ENCODE measurements around the gene FNDC3B. TPM values are rescaled to one million over a fixed set of nuclear protein-coding genes. Genes with fewer than 3 reads are reported as not detected.
A peak's percentile ranks its signal among the peaks of the same experiment; 100 is the strongest.

Gene FNDC3B
- total and polyA plus RNA-seq, 2 donors from 2014 or later: 11.8 to 185 TPM

DNA sequence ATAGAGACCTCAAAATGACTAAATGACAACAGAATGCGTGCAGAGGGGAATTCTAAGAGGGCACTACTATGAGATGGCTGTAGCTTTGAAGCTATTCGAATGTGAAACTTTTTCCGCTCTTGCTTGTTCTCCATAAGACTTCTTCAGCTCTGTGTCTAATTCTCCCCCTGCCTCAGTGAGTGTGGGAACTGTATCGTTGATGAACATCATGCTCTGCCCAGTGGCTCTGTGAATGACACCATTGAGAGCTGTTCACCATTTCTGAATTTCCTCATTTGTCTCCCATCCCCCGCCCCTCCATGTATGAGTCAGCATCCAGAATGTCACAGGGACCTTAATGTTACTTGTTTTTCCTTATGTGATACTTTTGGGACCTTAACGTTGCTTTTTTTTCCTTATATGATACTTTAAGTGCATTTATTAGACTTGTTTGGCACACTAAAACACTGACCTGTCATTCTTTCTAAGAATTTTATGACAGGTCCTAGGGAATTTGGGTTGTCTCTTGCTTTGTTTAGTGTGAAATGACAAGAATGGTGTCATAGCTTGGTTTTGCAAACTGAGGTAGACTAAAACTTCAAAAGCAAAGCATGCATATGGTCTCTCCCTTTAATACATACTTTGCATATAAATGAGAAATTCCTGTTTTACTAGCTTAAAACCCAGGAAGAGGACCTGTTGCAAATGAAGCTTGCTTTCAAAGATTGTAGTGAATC, 99.6 kb downstream of the FNDC3B start:
- TF ChIP-seq, protein P1, sequence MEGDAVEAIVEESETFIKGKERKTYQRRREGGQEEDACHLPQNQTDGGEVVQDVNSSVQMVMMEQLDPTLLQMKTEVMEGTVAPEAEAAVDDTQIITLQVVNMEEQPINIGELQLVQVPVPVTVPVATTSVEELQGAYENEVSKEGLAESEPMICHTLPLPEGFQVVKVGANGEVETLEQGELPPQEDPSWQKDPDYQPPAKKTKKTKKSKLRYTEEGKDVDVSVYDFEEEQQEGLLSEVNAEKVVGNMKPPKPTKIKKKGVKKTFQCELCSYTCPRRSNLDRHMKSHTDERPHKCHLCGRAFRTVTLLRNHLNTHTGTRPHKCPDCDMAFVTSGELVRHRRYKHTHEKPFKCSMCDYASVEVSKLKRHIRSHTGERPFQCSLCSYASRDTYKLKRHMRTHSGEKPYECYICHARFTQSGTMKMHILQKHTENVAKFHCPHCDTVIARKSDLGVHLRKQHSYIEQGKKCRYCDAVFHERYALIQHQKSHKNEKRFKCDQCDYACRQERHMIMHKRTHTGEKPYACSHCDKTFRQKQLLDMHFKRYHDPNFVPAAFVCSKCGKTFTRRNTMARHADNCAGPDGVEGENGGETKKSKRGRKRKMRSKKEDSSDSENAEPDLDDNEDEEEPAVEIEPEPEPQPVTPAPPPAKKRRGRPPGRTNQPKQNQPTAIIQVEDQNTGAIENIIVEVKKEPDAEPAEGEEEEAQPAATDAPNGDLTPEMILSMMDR (IDR thresholded peaks at IDR 0.05; ENCODE audit: borderline replicate concordance, extremely low read depth, insufficient read depth): no peak
- peaks cover 0 to 42% (median 28%) of the 10 kb centered on the region in 3 donors for H3K4me1 ChIP-seq (ENCODE audit: control insufficient read depth in 2 of 3, insufficient read depth in 2 of 3, low read depth in 1 of 3, low read length in 3 of 3)
- no peaks in the 10 kb centered on the region for H3K27me3 ChIP-seq (ENCODE audit: control insufficient read depth, insufficient read depth, low read length)
- H3K4me3 ChIP-seq (ENCODE audit: low read length in 3 of 3): no peak overlapping the region
- no peaks in the 10 kb centered on the region for H3K9me3 ChIP-seq (ENCODE audit: control insufficient read depth in 2 of 3, insufficient read depth in 1 of 3, low read length in 3 of 3)
- intact Hi-C loops (cut with DNase I): no loop called here
- FAIRE-seq: no peak
- peak overlapping the region in 1 of 3 donors; percentile 27 for H3K9ac ChIP-seq (ENCODE audit: low read length in 3 of 3)
- DNase-seq: peak in 1 of 5 donors; percentile 35
- peak overlapping the region; percentile 1 to 45 for H3K27ac ChIP-seq (ENCODE audit: low read depth in 2 of 2, low read length in 2 of 2)
- no peaks in the 10 kb centered on the region for H3K36me3 ChIP-seq (ENCODE audit: control insufficient read depth in 2 of 3, insufficient read depth in 3 of 3, low read length in 3 of 3)

DNA sequence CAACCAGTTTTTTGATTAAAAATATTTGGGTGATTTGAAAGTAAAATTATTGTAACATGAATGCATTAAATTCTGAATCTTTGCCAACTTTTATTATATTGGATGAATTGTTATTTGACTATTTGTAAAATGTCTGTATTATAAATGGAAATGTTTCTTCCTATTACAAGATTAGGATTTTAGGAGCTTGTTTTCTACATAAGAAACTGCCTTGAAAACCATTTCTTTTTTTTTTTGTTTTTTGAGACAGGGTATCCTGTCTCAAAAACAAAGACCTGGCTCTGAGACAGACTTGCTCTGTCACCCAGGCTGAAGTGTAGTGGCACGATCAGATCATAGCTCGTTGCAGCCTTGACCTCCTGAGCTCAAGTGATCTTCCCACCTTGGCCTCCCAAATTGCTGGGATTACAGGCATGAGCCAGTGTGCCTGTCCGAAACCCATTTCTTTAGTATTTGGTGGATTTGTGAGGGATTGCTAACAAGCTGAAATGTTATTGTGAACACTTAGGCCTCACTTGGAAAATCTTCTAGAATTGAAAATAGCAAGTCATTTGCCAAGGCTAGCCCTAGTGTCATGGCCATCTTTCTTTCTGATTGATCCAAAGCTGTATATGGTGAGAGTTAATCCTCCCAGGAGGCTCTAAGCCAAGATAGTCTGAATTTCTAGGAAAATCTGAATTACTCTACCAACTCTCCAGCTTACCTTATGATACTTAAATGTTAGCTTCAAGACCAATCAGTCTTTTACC, 100.3 kb downstream of the FNDC3B start:
- Histone ChIP-seq H3K4me3 (ENCODE audit: low read length in 3 of 3) (no peak overlapping the region), H3K9me3 (ENCODE audit: control insufficient read depth in 2 of 3, insufficient read depth in 1 of 3, low read length in 3 of 3) (no peaks in the 10 kb centered on the region), H3K36me3 (ENCODE audit: control insufficient read depth in 2 of 3, insufficient read depth in 3 of 3, low read length in 3 of 3) (no peaks in the 10 kb centered on the region), H3K9ac (ENCODE audit: low read length in 3 of 3) (peak overlapping the region in 1 of 3 donors; percentile 10), H3K27me3 (ENCODE audit: control insufficient read depth, insufficient read depth, low read length) (no peaks in the 10 kb centered on the region), H3K27ac (ENCODE audit: low read depth in 2 of 2, low read length in 2 of 2) (peak overlapping the region; percentile 57 to 79), H3K4me1 (ENCODE audit: control insufficient read depth in 2 of 3, insufficient read depth in 2 of 3, low read depth in 1 of 3, low read length in 3 of 3) (peaks cover 0 to 42% (median 28%) of the 10 kb centered on the region in 3 donors)
- TF ChIP-seq, protein P1 (IDR thresholded peaks at IDR 0.05; ENCODE audit: borderline replicate concordance, extremely low read depth, insufficient read depth): no peak
- DNase-seq (no peak), FAIRE-seq (no peak)
- intact Hi-C loops (cut with DNase I): no loop called here

DNA sequence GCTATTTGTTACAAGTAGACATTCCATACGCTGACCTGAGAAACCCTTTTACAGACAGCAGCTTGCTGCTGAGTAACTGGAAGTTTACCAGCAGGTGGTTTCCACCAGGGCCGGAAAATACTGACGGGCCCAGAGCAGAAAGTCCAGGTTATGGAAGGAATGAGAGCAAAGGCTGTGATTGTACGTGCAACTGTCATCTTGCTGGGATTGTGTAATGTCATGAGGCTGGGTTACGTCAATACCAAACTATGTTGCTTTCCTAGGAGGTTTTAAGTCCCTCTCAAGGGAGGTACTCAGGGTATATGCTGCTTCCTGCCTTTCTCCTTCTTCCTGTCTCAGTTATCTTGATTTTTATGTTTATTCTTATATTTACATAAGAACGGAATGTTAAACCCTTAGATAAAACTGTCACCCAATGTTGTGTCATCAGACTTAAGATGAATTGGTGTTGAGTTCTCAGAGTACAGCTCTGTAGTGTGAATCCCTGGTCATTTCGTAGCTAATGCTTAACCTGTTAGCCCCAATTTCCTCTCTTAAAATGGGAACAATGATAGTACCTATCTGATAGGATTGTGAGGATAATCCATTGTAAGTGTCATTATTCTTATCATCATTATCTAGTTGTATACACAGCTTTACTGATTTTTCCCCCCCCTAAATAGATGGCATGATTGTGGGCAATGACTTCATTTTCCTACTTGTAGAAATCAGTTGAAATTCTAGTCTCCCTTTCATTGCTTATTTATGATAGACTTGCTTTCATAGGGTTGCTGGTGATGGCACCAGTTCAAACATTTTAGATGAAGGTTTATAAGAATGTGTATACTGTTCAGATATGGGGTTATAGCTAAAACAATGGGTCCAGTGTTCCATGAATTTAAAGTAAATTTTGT, 101.4 kb downstream of the FNDC3B start:
- Histone ChIP-seq H3K4me3 (ENCODE audit: low read length in 3 of 3) (peak overlapping the region in 1 of 3 donors; percentile 16), H3K4me1 (ENCODE audit: control insufficient read depth in 2 of 3, insufficient read depth in 2 of 3, low read depth in 1 of 3, low read length in 3 of 3) (peaks cover 0 to 35% (median 28%) of the 10 kb centered on the region in 3 donors), H3K9me3 (ENCODE audit: control insufficient read depth in 2 of 3, insufficient read depth in 1 of 3, low read length in 3 of 3) (no peaks in the 10 kb centered on the region), H3K27me3 (ENCODE audit: control insufficient read depth, insufficient read depth, low read length) (no peaks in the 10 kb centered on the region), H3K36me3 (ENCODE audit: control insufficient read depth in 2 of 3, insufficient read depth in 3 of 3, low read length in 3 of 3) (no peaks in the 10 kb centered on the region), H3K27ac (ENCODE audit: low read depth in 2 of 2, low read length in 2 of 2) (peak overlapping the region; percentile 57 to 79), H3K9ac (ENCODE audit: low read length in 3 of 3) (peak overlapping the region in 2 of 3 donors; percentile 10 to 18)
- DNase-seq: peak in 4 of 5 donors; percentile 66 to 83 (median 73)
- intact Hi-C loops (cut with DNase I): no loop called here
- FAIRE-seq: no peak
- TF ChIP-seq, protein P1 (IDR thresholded peaks at IDR 0.05; ENCODE audit: borderline replicate concordance, extremely low read depth, insufficient read depth): no peak
